Endothelial cell of umbilical vein (primary cell): ENCODE measurements around the gene PRR36. TPM values are rescaled to one million over a fixed set of nuclear protein-coding genes. Genes with fewer than 3 reads are reported as not detected.

Source experiments
- BruUV-seq: library from RNA; stranded (reverse); fragments of 400-500 nt; replicated peaks from 2 replicates; lab custom pipeline; 2021; lab: Mats Ljungman, UMichigan
- CTCF ChIA-PET: fragments of 300-600, 350-600 bp; sonication (Branson Sonifier 250); formaldehyde crosslinking; loops from one replicate; lab custom pipeline; 2021; ENCODE audit warnings: antibody characterized with exemption, inconsistent platforms; lab: Charles Lee
- POLR2A ChIA-PET: fragments of 300-600, 350-600 bp; sonication (Branson Sonifier 250); formaldehyde crosslinking; loops from one replicate; lab custom pipeline; 2021; ENCODE audit warnings: antibody characterized with exemption, inconsistent platforms; lab: Charles Lee
- DNase-seq: peaks from one replicate; pipeline ENCODE4 v3.0.0-alpha.2; 2011; ENCODE audit warnings: low read depth, low spot score
- FAIRE-seq: peaks from 2 replicates; lab custom pipeline; 2011; peaks lifted over from hg19 to GRCh38; lab: Jason Lieb, UNC
- H2AFZ ChIP-seq: 2 replicates; pipeline ENCODE4 v1.6.0; 2012; ENCODE audit warnings: low read depth, low read length, control low read depth, inconsistent platforms
- H3K27ac ChIP-seq: 2 replicates; pipeline ENCODE4 v1.5.1; 2011; ENCODE audit warnings: low read depth, mild to moderate bottlenecking, control low read depth, low read length, moderate library complexity; ENCODE audit not compliant: insufficient read depth
- H3K27me3 ChIP-seq, 2 experiments: 2 replicates each; pipeline versions ENCODE4 v1.6.0 to v1.6.1; 2011; ENCODE audit warnings: low read length in 2 of 2, mixed read lengths in 1 of 2; ENCODE audit not compliant: control insufficient read depth in 2 of 2, insufficient read depth in 2 of 2
- H3K36me3 ChIP-seq, 2 experiments: 2 replicates in 1 of 2; 3 replicates in 1 of 2; pipeline ENCODE4 v1.5.1; 2011; ENCODE audit warnings: low read length in 2 of 2, mild to moderate bottlenecking in 1 of 2, moderate library complexity in 1 of 2; ENCODE audit not compliant: control insufficient read depth in 2 of 2, insufficient read depth in 2 of 2; ENCODE audit errors: extremely low read depth in 1 of 2
- H3K4me1 ChIP-seq: 3 replicates; pipeline ENCODE4 v1.5.1; 2011; ENCODE audit warnings: mild to moderate bottlenecking, low read length; ENCODE audit not compliant: control insufficient read depth, insufficient read depth; ENCODE audit errors: extremely low read depth
- H3K4me2 ChIP-seq: 2 replicates; pipeline ENCODE4 v1.6.1; 2011; ENCODE audit warnings: low read length, control low read depth, mixed read lengths; ENCODE audit not compliant: insufficient read depth
- H3K4me3 ChIP-seq, 3 experiments: fragments of 200-600 bp in 1 of 3; sonication (generic), shearing (Covaris generic) in 1 of 3; replicated peaks in 1 of 3; 2 replicates each; pipeline ENCODE4 v1.5.1; 2011 to 2016; ENCODE audit warnings: control low read depth in 3 of 3, low read length in 3 of 3, mild to moderate bottlenecking in 2 of 3, inconsistent platforms in 1 of 3, low read depth in 1 of 3, moderate library complexity in 1 of 3; ENCODE audit not compliant: insufficient read depth in 1 of 3
- H3K79me2 ChIP-seq: 2 replicates; pipeline ENCODE4 v1.6.0; 2012; ENCODE audit warnings: low read length, inconsistent platforms; ENCODE audit not compliant: control insufficient read depth, insufficient read depth
- H3K9ac ChIP-seq: replicated peaks from 2 replicates; pipeline ENCODE3; 2011; ENCODE audit warnings: low read length, control low read depth; ENCODE audit not compliant: insufficient read depth; ENCODE audit errors: extremely low read depth
- H3K9me1 ChIP-seq: replicated peaks from 3 replicates; pipeline ENCODE4 v1.6.0; 2011; ENCODE audit warnings: mild to moderate bottlenecking, low read length; ENCODE audit not compliant: control insufficient read depth, insufficient read depth; ENCODE audit errors: extremely low read depth
- H3K9me3 ChIP-seq: replicated peaks from 2 replicates; pipeline ENCODE4 v1.5.1; 2012; ENCODE audit warnings: low read length, inconsistent platforms; ENCODE audit not compliant: control insufficient read depth, insufficient read depth
- H4K20me1 ChIP-seq: replicated peaks from 2 replicates; pipeline ENCODE3; 2011; ENCODE audit warnings: mild to moderate bottlenecking, low read length; ENCODE audit not compliant: control insufficient read depth, insufficient read depth; ENCODE audit errors: extremely low read depth
- EZH2 ChIP-seq: IDR thresholded peaks from 2 replicates; pipeline ENCODE4 v1.6.1; 2012; ENCODE audit warnings: borderline replicate concordance, low read depth, mild to moderate bottlenecking, moderate library complexity, low read length, inconsistent platforms; ENCODE audit not compliant: severe bottlenecking
- FOS ChIP-seq: IDR thresholded peaks from 2 replicates; pipeline ENCODE4 v1.6.1; 2011; ENCODE audit warnings: mild to moderate bottlenecking, low read length, moderate library complexity, borderline replicate concordance; ENCODE audit not compliant: insufficient read depth
- GATA2 ChIP-seq: IDR thresholded peaks from 2 replicates; pipeline ENCODE4 v1.7.0; 2011; ENCODE audit warnings: low read depth, mild to moderate bottlenecking, moderate library complexity, mixed read lengths, low read length; ENCODE audit not compliant: insufficient read length, insufficient read depth
- JUN ChIP-seq: IDR thresholded peaks from 2 replicates; pipeline ENCODE4 v1.6.1; 2011; ENCODE audit warnings: borderline replicate concordance, low read depth; ENCODE audit not compliant: insufficient read length, insufficient read depth
- MYC ChIP-seq: IDR thresholded peaks from one replicate; pipeline ENCODE4 v1.6.1; 2011; ENCODE audit warnings: mild to moderate bottlenecking, low read depth, low read length
- POLR2A ChIP-seq: IDR thresholded peaks from 2 replicates; pipeline ENCODE4 v1.6.1; 2012; ENCODE audit warnings: low read depth, mild to moderate bottlenecking, control low read depth, low read length
- POLR2AphosphoS5 ChIP-seq: IDR thresholded peaks from 2 replicates; pipeline ENCODE4 v1.6.1; 2012; ENCODE audit warnings: low read depth, mild to moderate bottlenecking, control low read depth, low read length, moderate library complexity; ENCODE audit not compliant: insufficient read depth
- dilution Hi-C: fragments of 300-500 bp; cut with MboI; formaldehyde crosslinking; loops from one replicate; pipeline ENCODE4 v1.15.0; 2019; ENCODE audit warnings: low sequenced_read_pairs; ENCODE audit not compliant: extremely low pct_ligation_motif_present
- intact Hi-C: fragments of 100-400 bp; cut with micrococcal nuclease; formaldehyde crosslinking; loops from one replicate; pipeline ENCODE4 v1.10.0; 2022
- polyA plus RNA-seq, 4 experiments: library from polyadenylated mRNA; depleted of rRNA in 3 of 4; stranded (reverse) in 3 of 4; unstranded in 1 of 4; fragments of >200 nt; gene quantifications; 2 replicates each; pipeline versions ENCODE4 v1.2.1 to v1.2.3, GENCODE V29; 2011 to 2012; ENCODE audit warnings: missing spikeins in 1 of 4
- total RNA-seq: library from RNA; stranded (reverse); gene quantifications from 2 replicates; pipeline ENCODE4 v1.2.3, GENCODE V29; 2021
- TF ChIP-seq, protein P1 (sequence below): IDR thresholded peaks from 2 replicates; pipeline ENCODE4 v1.6.1; 2011; ENCODE audit not compliant: insufficient read depth, insufficient read length
- TF ChIP-seq, protein P2 (sequence below), 2 donors: IDR thresholded peaks; 1 replicate in 1 of 2; 2 replicates in 1 of 2; pipeline ENCODE4 v1.5.1; 2011; ENCODE audit warnings: low read length in 2 of 2, mild to moderate bottlenecking in 2 of 2, moderate library complexity in 2 of 2, control low read depth in 1 of 2, inconsistent platforms in 1 of 2, low read depth in 1 of 2; ENCODE audit not compliant: insufficient read depth in 1 of 2; ENCODE audit errors: extremely low read depth in 1 of 2

PRR36 gene
- total and polyA plus RNA-seq, 2 donors (not counting 3 experiments of a cell fraction or from before 2014, with no cell fraction given) = not detected

DNA sequence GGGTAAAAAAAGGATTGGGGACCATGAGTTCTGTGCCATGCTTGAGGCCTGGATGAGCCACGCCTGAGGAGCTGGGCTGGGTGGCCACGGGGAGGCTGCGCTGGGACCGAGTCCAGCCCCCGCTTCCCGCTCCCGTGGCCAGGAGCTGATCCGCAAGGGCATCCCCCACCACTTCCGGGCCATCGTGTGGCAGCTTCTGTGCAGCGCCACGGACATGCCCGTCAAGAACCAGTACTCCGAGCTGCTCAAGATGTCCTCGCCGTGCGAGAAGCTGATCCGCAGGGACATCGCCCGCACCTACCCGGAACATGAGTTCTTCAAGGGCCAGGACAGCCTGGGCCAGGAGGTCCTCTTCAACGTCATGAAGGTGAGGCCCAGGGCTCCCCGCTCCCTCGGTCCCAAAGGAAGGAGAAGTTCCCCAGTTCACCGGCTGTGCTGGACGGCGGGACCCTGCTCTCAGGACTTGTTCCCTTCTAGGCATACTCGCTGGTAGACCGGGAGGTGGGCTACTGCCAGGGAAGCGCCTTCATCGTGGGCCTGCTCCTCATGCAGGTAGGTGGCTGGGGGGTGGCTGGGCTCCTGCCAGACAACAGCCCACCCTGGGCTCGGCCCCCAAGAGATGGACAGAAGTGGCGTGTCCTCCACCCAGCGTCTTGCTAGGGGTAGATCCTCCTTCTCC is 25.3 kb downstream of the PRR36 start:
- DNase-seq (no peak), FAIRE-seq (no peak)
- no peak overlapping the region for H3K27ac ChIP-seq
- no peak overlapping the region for H3K9ac ChIP-seq
- TF ChIP-seq POLR2A (no peak), JUN (no peak), MYC (no peak), EZH2 (no peak), GATA2 (no peak), FOS (no peak), POLR2AphosphoS5 (no peak)
- TF ChIP-seq, protein P1, sequence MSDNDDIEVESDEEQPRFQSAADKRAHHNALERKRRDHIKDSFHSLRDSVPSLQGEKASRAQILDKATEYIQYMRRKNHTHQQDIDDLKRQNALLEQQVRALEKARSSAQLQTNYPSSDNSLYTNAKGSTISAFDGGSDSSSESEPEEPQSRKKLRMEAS = no peak
- TF ChIP-seq, protein P2, sequence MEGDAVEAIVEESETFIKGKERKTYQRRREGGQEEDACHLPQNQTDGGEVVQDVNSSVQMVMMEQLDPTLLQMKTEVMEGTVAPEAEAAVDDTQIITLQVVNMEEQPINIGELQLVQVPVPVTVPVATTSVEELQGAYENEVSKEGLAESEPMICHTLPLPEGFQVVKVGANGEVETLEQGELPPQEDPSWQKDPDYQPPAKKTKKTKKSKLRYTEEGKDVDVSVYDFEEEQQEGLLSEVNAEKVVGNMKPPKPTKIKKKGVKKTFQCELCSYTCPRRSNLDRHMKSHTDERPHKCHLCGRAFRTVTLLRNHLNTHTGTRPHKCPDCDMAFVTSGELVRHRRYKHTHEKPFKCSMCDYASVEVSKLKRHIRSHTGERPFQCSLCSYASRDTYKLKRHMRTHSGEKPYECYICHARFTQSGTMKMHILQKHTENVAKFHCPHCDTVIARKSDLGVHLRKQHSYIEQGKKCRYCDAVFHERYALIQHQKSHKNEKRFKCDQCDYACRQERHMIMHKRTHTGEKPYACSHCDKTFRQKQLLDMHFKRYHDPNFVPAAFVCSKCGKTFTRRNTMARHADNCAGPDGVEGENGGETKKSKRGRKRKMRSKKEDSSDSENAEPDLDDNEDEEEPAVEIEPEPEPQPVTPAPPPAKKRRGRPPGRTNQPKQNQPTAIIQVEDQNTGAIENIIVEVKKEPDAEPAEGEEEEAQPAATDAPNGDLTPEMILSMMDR (IDR thresholded peaks at IDR 0.05; ENCODE audit: extremely low read depth in 1 of 2, insufficient read depth in 1 of 2, low read depth in 1 of 2, low read length in 2 of 2) = no peak
- H3K4me1 ChIP-seq = no peaks in the 10 kb centered on the region
- H3K79me2 ChIP-seq = no peaks in the 10 kb centered on the region
- no peak overlapping the region for H2AFZ ChIP-seq
- no TSS peak for BruUV-seq
- CTCF ChIA-PET = interaction anchor here (1.7 kb wide), 1 partner anchor 280 kb away, joined by 4 read pairs; no protein-coding TSS in a partner anchor
- intact Hi-C loops (no loop called here), dilution Hi-C loops (no loop called here)
- H3K27me3 ChIP-seq = no peaks in the 10 kb centered on the region
- H3K9me3 ChIP-seq = no peaks in the 10 kb centered on the region
- no peaks in the 10 kb centered on the region for H3K9me1 ChIP-seq
- H3K36me3 ChIP-seq = no peaks in the 10 kb centered on the region
- H3K4me2 ChIP-seq = no peak overlapping the region
- no peak overlapping the region for H3K4me3 ChIP-seq
- no peaks in the 10 kb centered on the region for H4K20me1 ChIP-seq
- POLR2A ChIA-PET = no interaction called here
